HepG2 (cell line): ENCODE results near the gene EIF4G2. TPM values are rescaled to one million over a fixed set of nuclear protein-coding genes. Genes with fewer than 3 reads are reported as not detected.

Source experiments
- CREB1 ChIP-seq, 2 experiments: fragments of 450-650 bp in 1 of 2; IDR thresholded peaks; 2 replicates each; pipeline ENCODE4 v1.6.1; 2016 to 2017; ENCODE audit warnings: control low read depth in 1 of 2, mild to moderate bottlenecking in 1 of 2, missing compliant biosample characterization in 1 of 2, missing genetic modification characterization in 1 of 2
- EHMT2 ChIP-seq: fragments of 200-600 bp; sonication (generic); IDR thresholded peaks from 2 replicates; pipeline ENCODE4 v1.7.0; 2017; ENCODE audit warnings: antibody characterized with exemption, low read depth, low read length, borderline replicate concordance
- GABPB1 ChIP-seq: IDR thresholded peaks from 2 replicates; pipeline ENCODE4 v1.6.1; 2016; ENCODE audit warnings: mild to moderate bottlenecking, missing genetic modification reagents, moderate library complexity, missing compliant biosample characterization
- KDM5B ChIP-seq: sonication (generic); formaldehyde crosslinking; IDR thresholded peaks from 2 replicates; pipeline ENCODE4 v1.4.0; 2020; ENCODE audit warnings: missing genetic modification reagents, mild to moderate bottlenecking, borderline replicate concordance
- KLF6 ChIP-seq: IDR thresholded peaks from 2 replicates; pipeline ENCODE4 v1.8.0; 2016; ENCODE audit warnings: missing biosample characterization, missing genetic modification reagents
- MED1 ChIP-seq: sonication (generic); formaldehyde crosslinking; IDR thresholded peaks from 2 replicates; pipeline ENCODE4 v1.4.0; 2020; ENCODE audit warnings: missing genetic modification reagents
- NCOA5 ChIP-seq: sonication (generic); formaldehyde crosslinking; IDR thresholded peaks from 2 replicates; pipeline ENCODE4 v1.4.0; 2020; ENCODE audit warnings: missing genetic modification reagents
- PTBP1 ChIP-seq: fragments of 200-400 bp; formaldehyde crosslinking; IDR thresholded peaks from 2 replicates; pipeline ENCODE4 v1.6.1; 2018; ENCODE audit warnings: low read length, low read depth; ENCODE audit not compliant: poor library complexity, severe bottlenecking
- SIX4 ChIP-seq: sonication (generic); formaldehyde crosslinking; IDR thresholded peaks from 2 replicates; pipeline ENCODE4 v1.4.0; 2020; ENCODE audit warnings: missing genetic modification reagents
- SKIL ChIP-seq: sonication (generic); formaldehyde crosslinking; IDR thresholded peaks from 2 replicates; pipeline ENCODE4 v1.8.0; 2022; ENCODE audit warnings: missing genetic modification reagents, mild to moderate bottlenecking, moderate library complexity, borderline replicate concordance
- TP53 ChIP-seq: sonication (generic); formaldehyde crosslinking; conservative IDR thresholded peaks from 2 replicates; pipeline ENCODE4 v1.4.0; 2020; ENCODE audit warnings: missing genetic modification reagents
- ZBTB7B ChIP-seq: sonication (generic); formaldehyde crosslinking; IDR thresholded peaks from 2 replicates; pipeline ENCODE4 v1.4.0; 2020; ENCODE audit warnings: missing genetic modification reagents
- ZFP36L2 ChIP-seq: sonication (generic); formaldehyde crosslinking; IDR thresholded peaks from 2 replicates; pipeline ENCODE4 v1.4.0; 2020; ENCODE audit warnings: missing genetic modification reagents
- ZFP90 ChIP-seq: sonication (generic); formaldehyde crosslinking; IDR thresholded peaks from 2 replicates; pipeline ENCODE4 v1.8.0; 2022; ENCODE audit warnings: missing genetic modification reagents, mild to moderate bottlenecking, inconsistent platforms, borderline replicate concordance
- ZFY ChIP-seq: sonication (generic); formaldehyde crosslinking; IDR thresholded peaks from 2 replicates; pipeline ENCODE4 v1.4.0; 2020; ENCODE audit warnings: missing genetic modification reagents
- ZNF121 ChIP-seq: sonication (generic); formaldehyde crosslinking; IDR thresholded peaks from 2 replicates; pipeline ENCODE4 v1.5.0; 2020; ENCODE audit warnings: mild to moderate bottlenecking, missing genetic modification reagents
- ZNF30 ChIP-seq: sonication (generic); formaldehyde crosslinking; IDR thresholded peaks from 2 replicates; pipeline ENCODE4 v1.5.0; 2020; ENCODE audit warnings: mild to moderate bottlenecking, missing genetic modification reagents
- ZNF335 ChIP-seq: sonication (generic); formaldehyde crosslinking; IDR thresholded peaks from 2 replicates; pipeline ENCODE4 v1.4.0; 2020; ENCODE audit warnings: missing genetic modification reagents
- ZNF343 ChIP-seq: sonication (generic); formaldehyde crosslinking; IDR thresholded peaks from 2 replicates; pipeline ENCODE4 v1.4.0; 2020; ENCODE audit warnings: mild to moderate bottlenecking, missing genetic modification reagents
- ZNF562 ChIP-seq: sonication (generic); formaldehyde crosslinking; IDR thresholded peaks from 2 replicates; pipeline ENCODE4 v1.8.0; 2022; ENCODE audit warnings: missing genetic modification reagents, borderline replicate concordance
- ZNF616 ChIP-seq: sonication (generic); formaldehyde crosslinking; IDR thresholded peaks from 2 replicates; pipeline ENCODE4 v1.5.0; 2020; ENCODE audit warnings: low read depth, mild to moderate bottlenecking, missing genetic modification reagents
- ZNF703 ChIP-seq: sonication (generic); formaldehyde crosslinking; IDR thresholded peaks from 2 replicates; pipeline ENCODE4 v1.5.1; 2020; ENCODE audit warnings: missing genetic modification reagents, mild to moderate bottlenecking, moderate library complexity, borderline replicate concordance
- ZNF713 ChIP-seq: sonication (generic); formaldehyde crosslinking; IDR thresholded peaks from 2 replicates; pipeline ENCODE4 v1.4.0; 2020; ENCODE audit warnings: mild to moderate bottlenecking, missing genetic modification reagents
- ZNF747 ChIP-seq: sonication (generic); formaldehyde crosslinking; IDR thresholded peaks from 2 replicates; pipeline ENCODE4 v1.8.1; 2023; ENCODE audit warnings: missing genetic modification reagents, mild to moderate bottlenecking, borderline replicate concordance
- ZNF772 ChIP-seq: sonication (generic); formaldehyde crosslinking; IDR thresholded peaks from 2 replicates; pipeline ENCODE4 v1.5.0; 2020; ENCODE audit warnings: mild to moderate bottlenecking, missing genetic modification reagents
- ZNF800 ChIP-seq: sonication (generic); formaldehyde crosslinking; IDR thresholded peaks from 2 replicates; pipeline ENCODE4 v1.4.0; 2020; ENCODE audit warnings: missing genetic modification reagents
- ZZZ3 ChIP-seq: sonication (generic); formaldehyde crosslinking; IDR thresholded peaks from 2 replicates; pipeline ENCODE4 v1.4.0; 2020; ENCODE audit warnings: missing genetic modification reagents, mild to moderate bottlenecking, borderline replicate concordance
- polyA plus RNA-seq, 8 experiments: library from polyadenylated mRNA; depleted of rRNA in 3 of 8; stranded (reverse) in 7 of 8; unstranded in 1 of 8; fragments of >200 nt; fragmentation: Illumina TruSeq in 4 of 8; extraction: Trizol in 4 of 8; gene quantifications; 2 replicates each; pipeline versions ENCODE4 v1.2.1 to v1.2.3, GENCODE V29; 2011 to 2016; ENCODE audit warnings: low read depth in 4 of 8, missing spikeins in 1 of 8, mixed read lengths in 1 of 8; ENCODE audit not compliant: insufficient read depth in 1 of 8
- total RNA-seq, 5 experiments: library from RNA; depleted of rRNA; stranded (reverse); fragments of >200 nt; fragmentation: Illumina TruSeq; extraction: Trizol; gene quantifications; 2 replicates each; pipeline ENCODE4 v1.2.3, GENCODE V29; 2016; ENCODE audit warnings: low read depth in 1 of 5

Gene EIF4G2
- total and polyA plus RNA-seq, 2 of the 13 experiments (the other 11 are each of a cell fraction or from before 2014, with no cell fraction given), result 362 to 546 TPM

- TF ChIP-seq MED1 (CRISPR knock-in tag), result no peak; the same call in none of the 2 replicates
- TF ChIP-seq ZFP36L2 (CRISPR knock-in tag), result no peak
- no peak for TF ChIP-seq PTBP1
- TF ChIP-seq ZNF562, result no peak
- no peak for TF ChIP-seq ZNF616
- TF ChIP-seq ZBTB7B (CRISPR knock-in tag), result peak; percentile 59
- TF ChIP-seq ZNF30 (CRISPR knock-in tag), result peak; percentile 25; the same call in 1 of the 2 replicates
- TF ChIP-seq ZNF343 (CRISPR knock-in tag), result no peak
- TF ChIP-seq ZNF800 (CRISPR knock-in tag), result peak; percentile 21
- peak; percentile 68; the same call in 1 of the 2 replicates for TF ChIP-seq ZZZ3 (CRISPR knock-in tag)
- 0 out of 2 replicates have a peak, but pooled peaks have one; percentile 27 for TF ChIP-seq SIX4 (CRISPR knock-in tag)
- no peak for TF ChIP-seq EHMT2
- TF ChIP-seq ZFY (CRISPR knock-in tag), result peak; percentile 91
- TF ChIP-seq TP53 (CRISPR knock-in tag), result no peak
- TF ChIP-seq KLF6 (CRISPR knock-in tag), result peak; percentile 33; the same call in 1 of the 2 replicates
- TF ChIP-seq CREB1 (IDR thresholded peaks at IDR 0.05), result no peak
- 0 out of 2 replicates have a peak, but pooled peaks have one; percentile 53 for TF ChIP-seq CREB1 (CRISPR knock-in tag; IDR thresholded peaks at IDR 0.05)
- peak; percentile 81; the same call in 1 of the 2 replicates for TF ChIP-seq GABPB1 (CRISPR knock-in tag)
- 0 out of 2 replicates have a peak, but pooled peaks have one; percentile 60 for TF ChIP-seq ZNF335 (CRISPR knock-in tag)
- TF ChIP-seq ZNF747 (CRISPR knock-in tag), result 0 out of 2 replicates have a peak, but pooled peaks have one; percentile 37
- TF ChIP-seq SKIL (CRISPR knock-in tag), result no peak
- peak; percentile 65; the same call in 1 of the 2 replicates for TF ChIP-seq KDM5B (CRISPR knock-in tag)
- TF ChIP-seq ZNF713 (CRISPR knock-in tag), result 0 out of 2 replicates have a peak, but pooled peaks have one; percentile 10
- 0 out of 2 replicates have a peak, but pooled peaks have one; percentile 63 for TF ChIP-seq NCOA5 (CRISPR knock-in tag)
- no peak; the same call in 1 of the 2 replicates for TF ChIP-seq ZFP90 (CRISPR knock-in tag)
- no peak for TF ChIP-seq ZNF121 (CRISPR knock-in tag)
- no peak for TF ChIP-seq ZNF772
- no peak for TF ChIP-seq ZNF703 (CRISPR knock-in tag)
Observed at GRCh38 chr11:10857709-10858438, 49.1 kb upstream of the EIF4G2 start, which contains the start of gene ZBED5 (continued).
